ENCODE measurements around the gene MDGA2.
"Not testable (repeated sequence)": the region's sequence is repeated elsewhere in the genome, so short reads cannot be mapped to it uniquely, and the experiment has no call there.

MDGA2 gene

DNA sequence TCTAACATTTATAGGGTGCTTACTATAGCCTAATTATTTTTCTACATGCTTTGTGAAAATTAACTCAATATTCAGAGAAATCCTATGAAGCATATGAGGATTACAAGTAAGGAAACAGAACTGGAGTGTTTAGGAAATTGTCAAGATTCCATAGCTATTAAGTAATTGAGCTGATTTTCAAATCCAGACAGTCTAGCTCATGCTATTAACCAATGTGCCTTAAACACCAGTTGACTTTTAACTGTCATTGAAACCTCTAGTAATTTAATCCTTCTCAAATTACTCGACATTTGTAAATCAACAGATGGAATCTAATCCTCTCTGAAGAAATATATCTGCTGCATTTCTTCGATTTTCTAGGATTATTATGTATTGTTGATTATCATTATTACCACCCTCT lies 488.9 kb downstream of the MDGA2 start:
- no peaks in the 10 kb centered on the region for H3K79me2 ChIP-seq (ENCODE audit: insufficient read depth, low read length)
- TF ChIP-seq, protein P1, sequence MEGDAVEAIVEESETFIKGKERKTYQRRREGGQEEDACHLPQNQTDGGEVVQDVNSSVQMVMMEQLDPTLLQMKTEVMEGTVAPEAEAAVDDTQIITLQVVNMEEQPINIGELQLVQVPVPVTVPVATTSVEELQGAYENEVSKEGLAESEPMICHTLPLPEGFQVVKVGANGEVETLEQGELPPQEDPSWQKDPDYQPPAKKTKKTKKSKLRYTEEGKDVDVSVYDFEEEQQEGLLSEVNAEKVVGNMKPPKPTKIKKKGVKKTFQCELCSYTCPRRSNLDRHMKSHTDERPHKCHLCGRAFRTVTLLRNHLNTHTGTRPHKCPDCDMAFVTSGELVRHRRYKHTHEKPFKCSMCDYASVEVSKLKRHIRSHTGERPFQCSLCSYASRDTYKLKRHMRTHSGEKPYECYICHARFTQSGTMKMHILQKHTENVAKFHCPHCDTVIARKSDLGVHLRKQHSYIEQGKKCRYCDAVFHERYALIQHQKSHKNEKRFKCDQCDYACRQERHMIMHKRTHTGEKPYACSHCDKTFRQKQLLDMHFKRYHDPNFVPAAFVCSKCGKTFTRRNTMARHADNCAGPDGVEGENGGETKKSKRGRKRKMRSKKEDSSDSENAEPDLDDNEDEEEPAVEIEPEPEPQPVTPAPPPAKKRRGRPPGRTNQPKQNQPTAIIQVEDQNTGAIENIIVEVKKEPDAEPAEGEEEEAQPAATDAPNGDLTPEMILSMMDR (IDR thresholded peaks at IDR 0.05; ENCODE audit: insufficient read depth, low read length, poor library complexity, severe bottlenecking) = no peak
- TF ChIP-seq EZH2phosphoT487 (conservative IDR thresholded peaks at IDR 0.05; ENCODE audit: low read length) = no peak
- H3K27ac ChIP-seq (ENCODE audit: low read depth, low read length) = no peak overlapping the region
- no peaks in the 10 kb centered on the region for H3K27me3 ChIP-seq (ENCODE audit: low read length)
- no peaks in the 10 kb centered on the region for H3F3A ChIP-seq (ENCODE audit: insufficient read depth)
- H3K4me2 ChIP-seq (ENCODE audit: low read depth, low read length, poor library complexity, severe bottlenecking) = no peak overlapping the region
- no peak overlapping the region for H3K9ac ChIP-seq (ENCODE audit: low read length)
- no peaks in the 10 kb centered on the region for H3K9me2 ChIP-seq (replicated peaks; ENCODE audit: insufficient read depth, low read length)
- no peaks in the 10 kb centered on the region for H3K9me3 ChIP-seq (ENCODE audit: insufficient read depth, low read length)
- H3K36me3 ChIP-seq (ENCODE audit: low read length) = no peaks in the 10 kb centered on the region
- H2AFZ ChIP-seq (ENCODE audit: low read depth, low read length, severe bottlenecking) = no peak overlapping the region
- no peak overlapping the region for H3K4me3 ChIP-seq (ENCODE audit: insufficient read depth, low read length, poor library complexity, severe bottlenecking)
- no peaks in the 10 kb centered on the region for H4K20me1 ChIP-seq (ENCODE audit: low read depth, low read length)

DNA sequence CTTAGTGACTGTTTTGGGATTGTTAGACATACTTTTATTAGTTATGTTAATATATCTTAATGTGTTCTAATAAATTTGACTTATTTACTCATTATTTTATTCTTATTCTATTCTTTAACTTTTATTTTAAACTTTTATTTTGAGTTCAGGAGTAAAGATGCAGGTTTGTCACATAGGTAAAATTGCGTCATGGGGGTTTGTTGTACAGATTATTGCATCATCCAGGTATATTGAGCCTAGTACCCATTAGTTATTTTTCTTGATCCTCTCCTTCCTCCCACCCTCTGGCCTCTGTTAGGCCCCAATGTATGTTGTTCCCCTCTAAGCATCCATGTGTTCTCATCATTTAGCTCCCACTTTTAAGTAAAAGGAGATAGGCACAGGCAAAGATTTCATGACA lies 495.5 kb downstream of the MDGA2 start:
- no peak for TF ChIP-seq EZH2phosphoT487 (conservative IDR thresholded peaks at IDR 0.05; ENCODE audit: low read length)
- TF ChIP-seq, protein P1 (IDR thresholded peaks at IDR 0.05; ENCODE audit: insufficient read depth, low read length, poor library complexity, severe bottlenecking) = no peak
- H3K27ac ChIP-seq (ENCODE audit: low read depth, low read length) = no peak overlapping the region

DNA sequence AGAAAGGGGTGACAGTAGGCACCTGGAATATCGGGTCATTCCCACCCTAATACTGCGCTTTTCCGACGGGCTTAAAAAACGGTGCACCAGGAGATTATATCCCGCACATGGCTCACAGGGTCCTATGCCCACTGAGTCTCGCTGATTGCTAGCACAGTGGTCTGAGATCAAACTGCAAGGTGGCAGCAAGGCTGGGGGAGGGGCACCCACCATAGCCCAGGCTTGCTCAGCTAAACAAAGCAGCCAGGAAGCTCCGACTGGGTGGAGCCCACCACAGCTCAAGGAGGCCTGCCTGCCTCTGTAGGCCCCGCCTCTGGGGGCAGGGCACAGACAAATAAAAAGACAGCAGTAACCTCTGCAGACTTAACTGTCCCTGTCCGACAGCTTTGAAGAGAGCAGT lies 503.5 kb downstream of the MDGA2 start:
- H3K9ac ChIP-seq (ENCODE audit: low read length); H3F3A ChIP-seq (ENCODE audit: insufficient read depth); H2AFZ ChIP-seq (ENCODE audit: low read depth, low read length, severe bottlenecking); H3K79me2 ChIP-seq (ENCODE audit: insufficient read depth, low read length); H4K20me1 ChIP-seq (ENCODE audit: low read depth, low read length); H3K4me2 ChIP-seq (ENCODE audit: low read depth, low read length, poor library complexity, severe bottlenecking); H3K4me3 ChIP-seq (ENCODE audit: insufficient read depth, low read length, poor library complexity, severe bottlenecking); H3K27ac ChIP-seq (ENCODE audit: low read depth, low read length); H3K9me3 ChIP-seq (ENCODE audit: insufficient read depth, low read length); H3K9me2 ChIP-seq (replicated peaks; ENCODE audit: insufficient read depth, low read length); H3K36me3 ChIP-seq (ENCODE audit: low read length); H3K27me3 ChIP-seq (ENCODE audit: low read length): not testable (repeated sequence)

More for the DNA sequence above, 495.5 kb downstream of the MDGA2 start:
- Histone ChIP-seq H4K20me1 (ENCODE audit: low read depth, low read length) (no peaks in the 10 kb centered on the region), H3K9me2 (replicated peaks; ENCODE audit: insufficient read depth, low read length) (no peaks in the 10 kb centered on the region), H3K9ac (ENCODE audit: low read length) (no peak overlapping the region), H3F3A (ENCODE audit: insufficient read depth) (no peaks in the 10 kb centered on the region), H3K79me2 (ENCODE audit: insufficient read depth, low read length) (no peaks in the 10 kb centered on the region), H3K4me2 (ENCODE audit: low read depth, low read length, poor library complexity, severe bottlenecking) (no peak overlapping the region), H3K4me3 (ENCODE audit: insufficient read depth, low read length, poor library complexity, severe bottlenecking) (no peak overlapping the region), H3K27me3 (ENCODE audit: low read length) (no peaks in the 10 kb centered on the region), H3K9me3 (ENCODE audit: insufficient read depth, low read length) (no peaks in the 10 kb centered on the region), H2AFZ (ENCODE audit: low read depth, low read length, severe bottlenecking) (no peak overlapping the region), H3K36me3 (ENCODE audit: low read length) (no peaks in the 10 kb centered on the region)

DNA sequence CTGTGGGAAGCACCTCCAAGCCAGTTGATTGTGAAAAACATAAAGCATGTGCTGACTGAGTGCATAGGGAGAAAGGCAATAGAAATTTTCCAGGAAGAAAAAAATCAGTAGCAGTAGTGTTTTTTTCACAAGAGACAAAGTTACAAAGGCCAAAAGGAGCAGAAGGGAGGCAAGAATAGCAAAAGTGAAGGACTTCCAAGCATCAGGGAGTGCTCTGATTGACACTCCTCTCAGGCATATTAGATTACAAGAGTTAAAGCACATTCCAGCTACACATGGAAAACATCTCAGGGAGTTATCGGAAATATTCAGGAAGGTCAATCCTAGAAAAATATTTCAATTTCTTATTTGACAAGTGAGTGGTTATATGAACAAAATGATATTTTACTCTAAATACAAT lies 508.0 kb downstream of the MDGA2 start:
- no peaks in the 10 kb centered on the region for H3K36me3 ChIP-seq (ENCODE audit: low read length)
- no peak overlapping the region for H3K4me2 ChIP-seq (ENCODE audit: low read depth, low read length, poor library complexity, severe bottlenecking)
- H3K79me2 ChIP-seq (ENCODE audit: insufficient read depth, low read length) = no peaks in the 10 kb centered on the region
- no peak overlapping the region for H3K9ac ChIP-seq (ENCODE audit: low read length)
- no peak overlapping the region for H3K27ac ChIP-seq (ENCODE audit: low read depth, low read length)
- no peak overlapping the region for H2AFZ ChIP-seq (ENCODE audit: low read depth, low read length, severe bottlenecking)
- H3K9me2 ChIP-seq (replicated peaks; ENCODE audit: insufficient read depth, low read length) = no peaks in the 10 kb centered on the region
- H3F3A ChIP-seq (ENCODE audit: insufficient read depth) = no peaks in the 10 kb centered on the region
- no peak overlapping the region for H3K4me3 ChIP-seq (ENCODE audit: insufficient read depth, low read length, poor library complexity, severe bottlenecking)
- H4K20me1 ChIP-seq (ENCODE audit: low read depth, low read length) = no peaks in the 10 kb centered on the region
- TF ChIP-seq, protein P1 (IDR thresholded peaks at IDR 0.05; ENCODE audit: insufficient read depth, low read length, poor library complexity, severe bottlenecking) = no peak
- TF ChIP-seq EZH2phosphoT487 (conservative IDR thresholded peaks at IDR 0.05; ENCODE audit: low read length) = no peak
- H3K27me3 ChIP-seq (ENCODE audit: low read length) = no peaks in the 10 kb centered on the region
- H3K9me3 ChIP-seq (ENCODE audit: insufficient read depth, low read length) = no peaks in the 10 kb centered on the region; the same call in 1 of the 2 replicates

Data from SU-DHL-6 (cell line).